A549 (cell line): ENCODE measurements around the gene KCNQ1. TPM values are rescaled to one million over a fixed set of nuclear protein-coding genes. Genes with fewer than 3 reads are reported as not detected.

Experiments used
- ATAC-seq, 2 experiments: fragments of 200-7000 bp in 1 of 2; fragments of >200 bp in 1 of 2; cut with Nextera tagmentation in 1 of 2; cut with Tn5 transposase in 1 of 2; 3 replicates each; pipeline versions ENCODE4 v1.8.0 to v1.9.1; 2018 to 2020; ENCODE audit warnings: mild to moderate bottlenecking in 1 of 2, moderate library complexity in 1 of 2
- CTCF ChIA-PET: fragments of 300-600 bp; sonication (Branson Sonifier 250); formaldehyde crosslinking; extraction: SDS; loops from one replicate; lab custom pipeline; 2021; ENCODE audit warnings: antibody characterized with exemption, inconsistent platforms; lab: Yijun Ruan, JAX
- POLR2A ChIA-PET: fragments of 350-600 bp; formaldehyde crosslinking; extraction: SDS; loops from one replicate; lab custom pipeline; 2021; ENCODE audit warnings: antibody characterized with exemption, inconsistent platforms; lab: Yijun Ruan, JAX
- DNase-seq, 2 experiments: peaks; one replicate each; pipeline versions ENCODE4 v3.0.0 to v3.0.0-alpha.2; 2011 to 2016; ENCODE audit warnings: low read depth in 1 of 2, low spot score in 1 of 2
- FAIRE-seq: peaks from 2 replicates; lab custom pipeline; 2011; peaks lifted over from hg19 to GRCh38; lab: Jason Lieb, UNC
- H3K27ac ChIP-seq, 2 experiments: fragments of >200 bp; sonication (Bioruptor Twin); formaldehyde crosslinking; 3 replicates each; pipeline ENCODE4 v1.5.1; 2016 to 2017
- H3K4me1 ChIP-seq: fragments of >200 bp; sonication (Bioruptor Twin); formaldehyde crosslinking; 3 replicates; pipeline ENCODE4 v1.6.1; 2016
- H3K4me2 ChIP-seq: fragments of >200 bp; sonication (Bioruptor Twin); formaldehyde crosslinking; 3 replicates; pipeline ENCODE4 v1.6.1; 2016
- H3K4me3 ChIP-seq: fragments of >200 bp; sonication (Bioruptor Twin); formaldehyde crosslinking; 3 replicates; pipeline ENCODE4 v1.5.1; 2016
- H3K9me3 ChIP-seq: fragments of >200 bp; sonication (Bioruptor Twin); formaldehyde crosslinking; 3 replicates; pipeline ENCODE4 v1.6.1; 2016
- CHD4 ChIP-seq: fragments of 200-600 bp; sonication (generic); IDR thresholded peaks from 2 replicates; pipeline ENCODE4 v1.6.1; 2016; ENCODE audit warnings: antibody characterized with exemption, mild to moderate bottlenecking, borderline replicate concordance
- EHF ChIP-seq: fragments of 250-450 bp; sonication (Bioruptor Pico); IDR thresholded peaks from 2 replicates; pipeline ENCODE4 v1.5.0; 2020; ENCODE audit warnings: mild to moderate bottlenecking
- EP300 ChIP-seq, 2 experiments: fragments of >200 bp; sonication (Bioruptor Twin); formaldehyde crosslinking; IDR thresholded peaks; 2 replicates in 1 of 2; 3 replicates in 1 of 2; pipeline ENCODE4 v1.6.1; 2016 to 2017
- FOSB ChIP-seq: fragments of 250-450 bp; sonication (Bioruptor Pico); IDR thresholded peaks from 2 replicates; pipeline ENCODE4 v1.5.0; 2020; ENCODE audit warnings: mild to moderate bottlenecking, moderate library complexity
- FOSL2 ChIP-seq, 2 experiments: fragments of 450-650 bp in 1 of 2; fragments of >200 bp in 1 of 2; sonication (Bioruptor Twin) in 1 of 2; formaldehyde crosslinking; IDR thresholded peaks; 2 replicates each; pipeline versions ENCODE4 v1.5.0 to v1.6.1; 2016 to 2020; ENCODE audit warnings: mild to moderate bottlenecking in 1 of 2, moderate library complexity in 1 of 2
- GATA3 ChIP-seq: IDR thresholded peaks from 2 replicates; pipeline ENCODE4 v1.6.1; 2012; ENCODE audit warnings: borderline replicate concordance
- HDAC2 ChIP-seq: fragments of 200-600 bp; sonication (generic); IDR thresholded peaks from 2 replicates; pipeline ENCODE4 v1.6.1; 2016
- HOXB13 ChIP-seq: fragments of 250-450 bp; sonication (Bioruptor Pico); IDR thresholded peaks from 2 replicates; pipeline ENCODE4 v1.5.0; 2020; ENCODE audit warnings: low read depth, mild to moderate bottlenecking, moderate library complexity
- HOXB5 ChIP-seq: fragments of 250-450 bp; sonication (Bioruptor Pico); IDR thresholded peaks from 2 replicates; pipeline ENCODE4 v1.5.0; 2020; ENCODE audit warnings: mild to moderate bottlenecking, moderate library complexity
- JUNB ChIP-seq: fragments of >200 bp; sonication (Bioruptor Twin); formaldehyde crosslinking; IDR thresholded peaks from 2 replicates; pipeline ENCODE4 v1.6.1; 2016
- MAFK ChIP-seq: fragments of 450-650 bp; IDR thresholded peaks from 2 replicates; pipeline ENCODE4 v1.6.1; 2014; ENCODE audit not compliant: partially characterized antibody
- MAZ ChIP-seq: fragments of 150-350 bp; IDR thresholded peaks from 2 replicates; pipeline ENCODE4 v1.6.1; 2014; ENCODE audit warnings: antibody characterized with exemption, low read depth, low read length, borderline replicate concordance
- MYC ChIP-seq: IDR thresholded peaks from 2 replicates; pipeline ENCODE4 v1.6.1; 2012; ENCODE audit warnings: mild to moderate bottlenecking, inconsistent platforms, low read length, improper control_type of control experiment, borderline replicate concordance
- NFE2L2 ChIP-seq: fragments of 150-350 bp; conservative IDR thresholded peaks from 2 replicates; pipeline ENCODE4 v1.6.1; 2014; ENCODE audit warnings: low read length
- NR3C1 ChIP-seq: fragments of >200 bp; sonication (Bioruptor Twin); formaldehyde crosslinking; IDR thresholded peaks from 3 replicates; pipeline ENCODE4 v1.6.1; 2017
- POLR2A ChIP-seq: IDR thresholded peaks from 2 replicates; pipeline ENCODE4 v1.6.1; 2012; ENCODE audit warnings: mild to moderate bottlenecking, low read length
- POLR2AphosphoS2 ChIP-seq: conservative IDR thresholded peaks from 2 replicates; pipeline ENCODE4 v1.6.1; 2012; ENCODE audit warnings: low read length, improper control_type of control experiment, inconsistent platforms
- RAD21 ChIP-seq, 2 experiments: fragments of >200 bp in 1 of 2; sonication (Bioruptor Twin) in 1 of 2; formaldehyde crosslinking in 1 of 2; IDR thresholded peaks in 1 of 2; conservative IDR thresholded peaks in 1 of 2; 2 replicates in 1 of 2; 3 replicates in 1 of 2; pipeline ENCODE4 v1.6.1; 2012 to 2018; ENCODE audit warnings: inconsistent platforms in 1 of 2
- RARB ChIP-seq: fragments of 250-450 bp; sonication (Bioruptor Pico); IDR thresholded peaks from 2 replicates; pipeline ENCODE4 v1.8.0; 2021; ENCODE audit warnings: mild to moderate bottlenecking, moderate library complexity
- RCOR1 ChIP-seq: fragments of 150-350 bp; IDR thresholded peaks from 2 replicates; pipeline ENCODE4 v1.6.1; 2014; ENCODE audit warnings: antibody characterized with exemption, low read length, low read depth
- RNF2 ChIP-seq: fragments of 200-600 bp; sonication (generic); IDR thresholded peaks from 2 replicates; pipeline ENCODE4 v1.6.1; 2016; ENCODE audit warnings: low read depth, mild to moderate bottlenecking, antibody characterized with exemption, moderate library complexity, borderline replicate concordance
- TFCP2L1 ChIP-seq: fragments of 250-450 bp; sonication (Bioruptor Pico); IDR thresholded peaks from 2 replicates; pipeline ENCODE4 v1.5.0; 2021; ENCODE audit warnings: mild to moderate bottlenecking
- WGBS: methylation state at CpG from one replicate; pipeline ENCODE4 v1.1.6; 2017; ENCODE audit errors: missing lambda C conversion rate; 5-methylcytosine and 5-hydroxymethylcytosine counted together
- polyA plus RNA-seq, 4 experiments: library from polyadenylated mRNA; depleted of rRNA in 3 of 4; stranded (reverse); fragments of >200 nt; fragmentation: RNase III in 1 of 4; extraction: RNeasy Plus Mini Kit Qiagen cat#74134 plus additional on column Dnase treatment in 1 of 4; gene quantifications; 2 replicates in 3 of 4; 3 replicates in 1 of 4; pipeline ENCODE4 v1.2.3, GENCODE V29; 2011 to 2017
- TF ChIP-seq, protein P1 (sequence below): fragments of 250-450 bp; sonication (Bioruptor Pico); IDR thresholded peaks from 2 replicates; pipeline ENCODE4 v1.5.0; 2020; ENCODE audit warnings: low read depth, mild to moderate bottlenecking, moderate library complexity
- TF ChIP-seq, protein P2 (sequence below): IDR thresholded peaks from 2 replicates; pipeline ENCODE4 v1.6.1; 2012
- TF ChIP-seq, protein P3 (sequence below): IDR thresholded peaks from 2 replicates; pipeline ENCODE4 v1.6.1; 2012; ENCODE audit warnings: low read depth, borderline replicate concordance

KCNQ1 gene
- polyA plus RNA-seq, 2 of the 4 experiments (the other 2 are of a cell fraction), result 0.14 to 0.17 TPM

GRCh38 chr11:2586087-2586792, 141.4 kb downstream of the KCNQ1 start:
- CTCF ChIA-PET, result interaction anchor here (0.9 kb wide), 1 partner anchor 15 kb away, joined by 3 read pairs; no protein-coding TSS in a partner anchor

DNA sequence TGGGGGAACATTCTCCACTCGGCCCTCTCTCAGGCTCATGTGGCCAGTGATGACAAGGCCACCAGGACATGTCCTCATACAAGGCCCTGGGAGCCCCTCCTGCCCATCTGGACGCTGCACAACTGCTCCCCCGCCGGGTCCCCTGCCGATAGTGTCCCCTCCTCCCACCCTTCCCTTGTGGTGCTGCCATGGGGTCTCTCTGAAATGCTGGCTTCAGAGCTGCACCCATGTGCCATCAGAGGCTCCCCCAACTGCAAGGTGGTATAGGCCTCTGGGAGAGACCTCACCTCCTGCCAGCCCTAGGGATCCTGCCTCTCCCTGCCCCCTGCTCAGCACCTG, 142.0 kb downstream of the KCNQ1 start:
- FAIRE-seq, result no peak

More at GRCh38 chr11:2586087-2586792, 141.4 kb downstream of the KCNQ1 start:
- ATAC-seq, result no peak
- TF ChIP-seq MAFK (no peak), POLR2AphosphoS2 (no peak), EP300 (IDR thresholded peaks at IDR 0.05) (no peak), HOXB5 (CRISPR knock-in tag) (no peak), CHD4 (no peak), RAD21 (conservative IDR thresholded peaks at IDR 0.05 in 1 of 2, IDR thresholded peaks at IDR 0.05 in 1 of 2) (no peak), RNF2 (no peak), HOXB13 (CRISPR knock-in tag) (no peak), JUNB (no peak), POLR2A (no peak), FOSB (CRISPR knock-in tag) (no peak), RARB (no peak), MYC (no peak), TFCP2L1 (no peak), RCOR1 (no peak), GATA3 (no peak), NFE2L2 (no peak)
- TF ChIP-seq, protein P1, sequence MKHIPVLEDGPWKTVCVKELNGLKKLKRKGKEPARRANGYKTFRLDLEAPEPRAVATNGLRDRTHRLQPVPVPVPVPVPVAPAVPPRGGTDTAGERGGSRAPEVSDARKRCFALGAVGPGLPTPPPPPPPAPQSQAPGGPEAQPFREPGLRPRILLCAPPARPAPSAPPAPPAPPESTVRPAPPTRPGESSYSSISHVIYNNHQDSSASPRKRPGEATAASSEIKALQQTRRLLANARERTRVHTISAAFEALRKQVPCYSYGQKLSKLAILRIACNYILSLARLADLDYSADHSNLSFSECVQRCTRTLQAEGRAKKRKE (CRISPR knock-in tag), result no peak
- TF ChIP-seq, protein P2, sequence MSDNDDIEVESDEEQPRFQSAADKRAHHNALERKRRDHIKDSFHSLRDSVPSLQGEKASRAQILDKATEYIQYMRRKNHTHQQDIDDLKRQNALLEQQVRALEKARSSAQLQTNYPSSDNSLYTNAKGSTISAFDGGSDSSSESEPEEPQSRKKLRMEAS, result no peak
- no peak overlapping the region for H3K4me2 ChIP-seq
- no peaks in the 10 kb centered on the region for H3K4me1 ChIP-seq
- no peak overlapping the region for H3K27ac ChIP-seq
- FAIRE-seq, result no peak
- DNase-seq, result no peak
- H3K4me3 ChIP-seq, result no peak overlapping the region
- H3K9me3 ChIP-seq, result no peaks in the 10 kb centered on the region
- POLR2A ChIA-PET, result no interaction called here
- 70% methylated on average over 10 of the region's 18 CpGs for WGBS

More for the DNA sequence above, 142.0 kb downstream of the KCNQ1 start:
- ChIA-PET CTCF (no interaction called here), POLR2A (no interaction called here)
- DNase-seq (no peak), ATAC-seq (no peak)
- 44% methylated on average over 5 of the region's 5 CpGs for WGBS
- Histone ChIP-seq H3K4me1 (no peaks in the 10 kb centered on the region), H3K27ac (no peak overlapping the region), H3K4me2 (no peak overlapping the region), H3K4me3 (no peak overlapping the region)
- TF ChIP-seq POLR2A, result no peak
- TF ChIP-seq, protein P3, sequence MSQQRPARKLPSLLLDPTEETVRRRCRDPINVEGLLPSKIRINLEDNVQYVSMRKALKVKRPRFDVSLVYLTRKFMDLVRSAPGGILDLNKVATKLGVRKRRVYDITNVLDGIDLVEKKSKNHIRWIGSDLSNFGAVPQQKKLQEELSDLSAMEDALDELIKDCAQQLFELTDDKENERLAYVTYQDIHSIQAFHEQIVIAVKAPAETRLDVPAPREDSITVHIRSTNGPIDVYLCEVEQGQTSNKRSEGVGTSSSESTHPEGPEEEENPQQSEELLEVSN, result no peak
- TF ChIP-seq JUNB, result no peak
- TF ChIP-seq EHF (CRISPR knock-in tag), result no peak
- TF ChIP-seq, protein P2, result no peak
- TF ChIP-seq HDAC2, result no peak
- TF ChIP-seq FOSL2 (IDR thresholded peaks at IDR 0.05), result no peak
- no peak for TF ChIP-seq FOSL2 (CRISPR knock-in tag; IDR thresholded peaks at IDR 0.05)
- TF ChIP-seq MAZ, result no peak
- no peak for TF ChIP-seq EP300 (IDR thresholded peaks at IDR 0.05)
- TF ChIP-seq NR3C1, result no peak
- TF ChIP-seq, all 56 proteins: peak for 0
- H3K9me3 ChIP-seq, result no peaks in the 10 kb centered on the region
